GM21619 (cell line): Measurements from ENCODE around the gene UNC80.

Source experiments
- ATAC-seq: cut with Tn5 transposase; IDR thresholded peaks from one replicate; pipeline ENCODE4 v1.9.1; 2021; ENCODE audit not compliant: unreplicated experiment

Gene UNC80

DNA sequence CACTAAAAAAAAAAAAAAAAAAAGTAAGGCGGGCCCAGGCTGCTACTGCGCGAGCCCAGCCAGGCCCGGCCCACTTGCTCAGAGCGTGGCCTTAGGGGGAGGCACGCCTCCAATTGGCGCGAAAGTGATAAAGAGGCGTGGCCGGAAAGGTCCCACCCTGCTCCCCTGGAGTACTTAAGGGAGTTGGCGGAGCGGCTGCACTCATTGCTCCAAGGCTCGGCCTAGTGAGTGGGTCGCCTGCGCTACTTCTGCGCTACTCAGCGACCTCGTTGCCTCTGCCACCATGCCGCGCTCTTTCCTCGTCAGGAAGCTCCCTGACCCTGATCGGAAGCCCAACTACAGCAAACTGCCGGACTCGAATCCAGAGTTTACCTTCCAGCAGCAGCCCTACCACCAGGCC lies 36.9 kb downstream of the UNC80 start:
- ATAC-seq, result no peak

GRCh38 chr2:209809256-209809655 lies 37.6 kb downstream of the UNC80 start:
- ATAC-seq, result no peak

DNA sequence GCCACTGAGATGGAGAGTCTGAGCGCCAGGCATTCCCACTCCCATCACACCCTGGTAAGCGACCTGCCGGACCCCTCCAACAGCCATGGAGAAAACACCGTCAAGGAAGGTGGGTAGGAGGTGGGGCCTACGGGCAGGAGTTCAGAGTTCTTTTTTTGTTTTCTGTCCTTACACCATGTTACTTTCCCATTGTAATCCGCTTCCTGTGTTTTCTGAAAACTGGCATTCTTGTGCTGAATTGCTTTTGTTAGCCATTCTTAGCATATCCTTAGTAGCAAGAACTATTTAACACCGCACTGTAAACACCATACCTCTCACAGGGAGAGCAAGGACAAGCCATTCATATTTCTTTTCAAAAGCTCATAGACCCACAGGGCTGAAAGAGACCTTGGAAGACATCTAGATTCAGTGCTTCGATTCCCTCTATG lies 46.2 kb downstream of the UNC80 start:
- ATAC-seq, result no peak

- no peak for ATAC-seq
These were observed 47.3 kb downstream of the UNC80 start for GRCh38 chr2:209818939-209819338.

- no peak for ATAC-seq
These were observed 50.2 kb downstream of the UNC80 start for GRCh38 chr2:209821806-209822205.

GRCh38 chr2:209823484-209823883 lies 51.9 kb downstream of the UNC80 start:
- ATAC-seq, result no peak

DNA sequence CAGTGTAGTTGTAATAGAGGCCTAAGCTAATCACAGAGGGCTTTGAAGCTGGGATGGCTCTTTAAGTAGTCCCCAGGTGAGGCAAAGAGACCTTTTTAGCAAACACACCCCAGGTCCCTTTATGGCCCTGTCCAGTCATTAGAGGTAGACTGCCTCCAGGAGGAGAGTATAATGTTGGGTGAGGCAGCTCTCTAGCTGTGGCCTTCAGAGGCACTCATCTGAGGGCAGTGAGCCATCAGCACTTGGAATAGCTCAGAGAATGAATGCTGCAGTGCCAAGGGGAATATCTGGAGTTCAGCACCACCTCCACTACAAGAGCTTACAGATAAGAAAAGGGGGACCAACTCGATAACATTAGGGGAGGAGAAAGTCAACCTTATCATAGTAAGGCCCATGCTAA lies 52.8 kb downstream of the UNC80 start:
- no peak for ATAC-seq

GRCh38 chr2:209830722-209831465 lies 59.3 kb downstream of the UNC80 start:
- no peak for ATAC-seq

DNA sequence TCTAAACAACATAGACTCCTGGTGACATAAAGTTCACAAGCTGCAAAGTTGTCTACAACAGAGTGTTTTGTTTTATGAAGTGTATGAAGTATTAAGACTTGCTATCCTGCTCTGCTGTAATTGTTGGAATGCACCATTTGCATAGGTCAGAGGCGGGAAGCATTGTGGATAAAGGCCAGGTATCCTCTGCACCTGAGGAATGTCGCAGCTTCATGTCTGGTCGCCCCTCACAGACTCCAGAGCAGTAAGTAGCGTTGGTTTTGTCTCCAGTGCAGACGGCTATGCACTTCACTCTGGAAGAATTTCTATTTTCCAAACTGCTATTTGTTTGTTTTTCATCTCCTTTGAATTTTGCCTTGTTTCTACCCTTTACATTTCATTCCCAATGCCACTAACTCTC lies 63.1 kb downstream of the UNC80 start:
- ATAC-seq, result no peak

GRCh38 chr2:209840434-209840833 lies 68.8 kb downstream of the UNC80 start:
- ATAC-seq, result no peak

DNA sequence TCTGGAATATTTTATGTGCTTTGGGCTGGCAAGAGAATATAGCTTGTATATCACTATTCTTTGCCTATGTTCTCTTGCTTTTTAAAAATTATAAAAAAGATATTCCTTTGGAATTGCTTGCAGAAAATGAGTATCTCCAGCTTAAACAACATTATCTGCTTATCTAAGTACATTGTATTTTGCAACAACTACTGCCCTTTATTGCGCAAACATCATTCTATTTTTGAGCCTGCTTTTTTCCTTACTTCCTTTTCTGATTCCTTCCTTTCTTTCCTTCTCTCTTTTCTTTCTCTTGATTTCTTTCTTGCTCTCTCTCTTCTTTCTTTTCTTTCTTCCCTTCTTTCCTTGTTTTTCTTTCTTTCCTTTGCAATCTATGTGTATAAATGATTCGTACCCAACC lies 74.0 kb downstream of the UNC80 start:
- ATAC-seq, result no peak

- no peak for ATAC-seq
These were observed 93.2 kb downstream of the UNC80 start for GRCh38 chr2:209864716-209865295.

GRCh38 chr2:209868271-209868994 lies 96.8 kb downstream of the UNC80 start:
- ATAC-seq, result no peak

DNA sequence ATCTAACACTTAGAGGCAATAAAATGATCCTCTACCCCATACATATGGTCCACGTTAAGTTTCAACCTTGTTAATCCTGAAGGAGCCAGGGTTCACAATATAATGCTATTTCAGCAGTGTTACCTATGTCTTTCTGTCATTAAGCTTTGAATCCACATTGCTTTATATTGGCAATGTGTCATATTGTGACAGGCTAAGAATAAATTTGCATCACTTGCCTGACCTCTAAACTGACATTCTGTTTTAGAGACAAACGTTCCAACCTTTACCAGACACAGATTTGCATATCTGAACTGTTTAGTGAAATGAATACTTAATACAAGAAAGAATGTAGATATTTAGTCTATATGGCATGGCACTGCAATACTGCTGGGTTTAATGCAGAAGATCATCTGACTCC lies 98.4 kb downstream of the UNC80 start:
- no peak for ATAC-seq

- no peak for ATAC-seq
These were observed 101.0 kb downstream of the UNC80 start for GRCh38 chr2:209872675-209873074.

- no peak for ATAC-seq
These were observed 103.6 kb downstream of the UNC80 start for GRCh38 chr2:209875270-209875669.

GRCh38 chr2:209876211-209876610 lies 104.6 kb downstream of the UNC80 start:
- no peak for ATAC-seq

GRCh38 chr2:209878701-209879100 lies 107.1 kb downstream of the UNC80 start:
- ATAC-seq, result no peak

- ATAC-seq, result no peak
These were observed 129.0 kb downstream of the UNC80 start for GRCh38 chr2:209900638-209901037.

- ATAC-seq, result no peak
These were observed 129.5 kb downstream of the UNC80 start for GRCh38 chr2:209901172-209901571.

- ATAC-seq, result no peak
These were observed 134.1 kb downstream of the UNC80 start for GRCh38 chr2:209905691-209906090.

GRCh38 chr2:209907746-209908145 lies 136.1 kb downstream of the UNC80 start:
- ATAC-seq, result no peak
